Fibroblast of pulmonary artery (primary cell): Measurements from ENCODE around the gene PRICKLE2.
A peak's percentile ranks its signal among the peaks of the same experiment; 100 is the strongest.

ENCODE experiments used
- DNase-seq: peaks from one replicate; pipeline ENCODE4 v3.0.0-alpha.2; 2010; ENCODE audit warnings: low read depth
- H3K4me3 ChIP-seq: replicated peaks from 2 replicates; pipeline ENCODE4 v1.5.1; 2011; ENCODE audit warnings: low read depth, mild to moderate bottlenecking, control low read depth, low read length, moderate library complexity
- TF ChIP-seq, protein P1 (sequence below): IDR thresholded peaks from 2 replicates; pipeline ENCODE4 v1.5.1; 2011; ENCODE audit warnings: mild to moderate bottlenecking, control low read depth, low read length, inconsistent platforms; ENCODE audit errors: missing control alignments

Gene PRICKLE2

GRCh38 chr3:64224826-64225610, at the start of gene PRICKLE2:
Gene PRICKLE2 (minus strand): TSS chr3:64225466. CDS start chr3:64198927, 26,539 bp downstream.
- H3K4me3 ChIP-seq = peak within 1 kb of the TSS; percentile 62
- TF ChIP-seq, protein P1, sequence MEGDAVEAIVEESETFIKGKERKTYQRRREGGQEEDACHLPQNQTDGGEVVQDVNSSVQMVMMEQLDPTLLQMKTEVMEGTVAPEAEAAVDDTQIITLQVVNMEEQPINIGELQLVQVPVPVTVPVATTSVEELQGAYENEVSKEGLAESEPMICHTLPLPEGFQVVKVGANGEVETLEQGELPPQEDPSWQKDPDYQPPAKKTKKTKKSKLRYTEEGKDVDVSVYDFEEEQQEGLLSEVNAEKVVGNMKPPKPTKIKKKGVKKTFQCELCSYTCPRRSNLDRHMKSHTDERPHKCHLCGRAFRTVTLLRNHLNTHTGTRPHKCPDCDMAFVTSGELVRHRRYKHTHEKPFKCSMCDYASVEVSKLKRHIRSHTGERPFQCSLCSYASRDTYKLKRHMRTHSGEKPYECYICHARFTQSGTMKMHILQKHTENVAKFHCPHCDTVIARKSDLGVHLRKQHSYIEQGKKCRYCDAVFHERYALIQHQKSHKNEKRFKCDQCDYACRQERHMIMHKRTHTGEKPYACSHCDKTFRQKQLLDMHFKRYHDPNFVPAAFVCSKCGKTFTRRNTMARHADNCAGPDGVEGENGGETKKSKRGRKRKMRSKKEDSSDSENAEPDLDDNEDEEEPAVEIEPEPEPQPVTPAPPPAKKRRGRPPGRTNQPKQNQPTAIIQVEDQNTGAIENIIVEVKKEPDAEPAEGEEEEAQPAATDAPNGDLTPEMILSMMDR = peak; percentile 34
- DNase-seq = peak; percentile 93

DNA sequence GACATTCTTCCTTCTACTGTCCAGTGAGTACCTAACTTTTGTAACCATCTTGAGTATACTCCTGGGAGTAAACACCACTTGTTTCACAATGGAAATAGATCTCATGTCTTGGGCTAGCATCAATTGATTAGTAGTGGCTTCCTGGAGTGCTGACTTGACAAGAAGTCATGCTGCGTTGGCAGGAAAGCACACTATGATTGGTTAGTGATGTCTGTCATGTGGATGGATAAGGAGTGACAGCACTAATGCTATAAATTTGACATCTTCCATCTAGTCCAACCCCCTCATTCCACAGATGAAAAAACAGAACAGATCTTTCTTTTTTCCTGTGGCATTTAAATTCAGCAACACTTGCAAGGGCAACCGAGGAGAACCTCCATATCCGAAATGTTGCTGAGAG, 47.6 kb upstream of the PRICKLE2 start:
- H3K4me3 ChIP-seq = no peak overlapping the region
- DNase-seq = no peak
- TF ChIP-seq, protein P1 = no peak

DNA sequence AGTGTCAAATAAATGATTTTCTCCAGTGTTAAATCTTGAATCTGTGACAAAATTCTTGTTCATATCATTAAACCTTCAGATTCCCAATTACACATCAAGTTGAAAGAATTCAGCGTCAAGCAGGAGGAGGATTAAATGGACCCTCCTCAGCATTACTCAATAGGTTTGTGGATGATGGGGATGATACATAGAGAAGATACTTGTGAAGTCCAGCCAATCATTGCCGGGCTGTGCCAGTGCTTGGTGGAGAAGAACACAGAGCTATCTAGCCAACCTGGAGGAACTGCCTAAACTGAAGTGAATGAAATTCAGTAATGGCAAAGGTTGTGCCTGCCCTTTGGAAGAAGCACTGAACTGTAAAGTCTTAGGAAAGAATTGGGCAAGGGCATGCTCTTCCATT, 47.0 kb upstream of the PRICKLE2 start:
- no peak overlapping the region for H3K4me3 ChIP-seq
- no peak for DNase-seq

DNA sequence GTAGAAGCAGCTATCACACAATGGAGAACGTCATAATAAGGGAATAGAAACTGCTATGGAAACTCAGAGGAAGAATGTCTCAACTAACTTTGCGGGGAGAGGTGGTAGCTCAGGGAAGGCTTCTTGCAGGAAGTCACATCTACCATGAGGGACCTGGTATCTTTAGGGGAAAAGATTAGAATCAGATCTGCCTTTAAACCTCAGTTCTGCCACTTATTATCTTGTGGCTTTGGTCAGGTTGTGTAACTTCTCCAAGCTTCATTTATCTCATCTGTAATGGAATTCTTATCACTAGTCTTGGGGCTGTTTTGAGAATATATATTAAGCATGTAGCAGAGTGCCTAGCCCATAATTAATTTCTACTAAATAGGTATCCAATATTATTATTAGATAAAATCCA, 46.4 kb upstream of the PRICKLE2 start:
- TF ChIP-seq, protein P1 = no peak
- DNase-seq = no peak
- H3K4me3 ChIP-seq = no peak overlapping the region

More for the DNA sequence above, 47.0 kb upstream of the PRICKLE2 start:
- TF ChIP-seq, protein P1 = no peak

- TF ChIP-seq, protein P1 = no peak
- H3K4me3 ChIP-seq = no peak overlapping the region
- DNase-seq = no peak
Measured at GRCh38 chr3:64270866-64271260, 45.6 kb upstream of the PRICKLE2 start.

DNA sequence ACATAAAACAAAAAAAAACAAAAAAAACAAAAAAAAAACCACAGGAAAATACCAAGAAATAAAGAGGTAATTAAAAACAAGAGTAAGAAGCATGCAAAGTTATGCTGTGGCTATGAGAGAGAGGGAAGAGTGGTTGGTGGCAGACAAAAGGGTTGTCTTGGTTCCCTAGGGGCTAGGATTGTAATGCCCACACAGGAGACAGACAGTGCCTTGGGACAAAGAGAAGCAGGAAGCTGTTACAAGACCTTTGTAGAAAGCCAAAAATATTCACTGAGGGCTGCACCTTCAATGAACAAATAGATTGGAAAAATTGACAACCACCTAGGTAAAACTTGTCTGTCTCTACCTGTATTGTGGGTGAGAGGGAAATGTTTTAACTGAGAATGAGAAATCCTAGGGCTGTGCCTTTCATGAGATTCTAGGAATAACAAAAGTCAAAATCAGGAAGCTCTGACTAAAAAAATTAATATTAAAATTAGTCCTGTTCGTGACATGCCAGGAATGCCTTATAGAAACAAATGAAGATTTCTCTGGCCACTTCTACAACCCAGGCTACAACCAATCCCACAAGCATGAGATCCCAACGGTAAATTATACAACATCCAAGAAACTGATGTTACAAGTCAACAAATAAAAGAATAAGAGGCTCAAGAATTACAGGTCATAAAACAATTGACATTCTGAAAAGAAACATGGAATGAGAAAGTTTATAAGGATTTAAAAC, 45.0 kb upstream of the PRICKLE2 start:
- TF ChIP-seq, protein P1 = no peak
- no peak overlapping the region for H3K4me3 ChIP-seq
- no peak for DNase-seq

DNA sequence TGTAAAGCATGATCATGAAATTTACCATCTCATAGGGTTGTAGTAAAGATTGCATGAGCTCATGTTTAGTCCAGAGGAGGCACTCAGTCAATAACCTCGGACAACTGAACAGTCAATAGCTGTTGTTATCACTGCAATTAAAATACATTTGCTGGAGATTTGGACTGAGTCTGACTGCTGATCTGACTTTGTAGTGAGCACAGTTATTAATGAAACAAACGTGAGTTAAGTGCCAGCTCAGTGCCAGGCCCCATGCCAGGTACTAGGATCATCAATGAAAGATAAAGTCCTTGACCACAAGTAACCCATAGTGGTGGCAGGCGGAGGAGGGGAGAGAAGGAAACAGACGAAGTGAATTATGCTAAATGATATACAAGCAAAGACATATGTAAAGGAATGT, 43.7 kb upstream of the PRICKLE2 start:
- no peak for DNase-seq
- TF ChIP-seq, protein P1 = no peak
- H3K4me3 ChIP-seq = no peak overlapping the region
